ENCODE data around the gene RPL22.

Gene RPL22

GRCh38 chr1:6171548-6172124 is 27.8 kb downstream of the RPL22 start:
- DNase-seq (ENCODE audit: low spot score): no peak

GRCh38 chr1:6170742-6171201 is 28.6 kb downstream of the RPL22 start:
- no peak for DNase-seq (ENCODE audit: low spot score)

- no peak for DNase-seq (ENCODE audit: low spot score)
These were observed 29.2 kb downstream of the RPL22 start for GRCh38 chr1:6170116-6170741.

- no peak for DNase-seq (ENCODE audit: low spot score)
These were observed 30.3 kb downstream of the RPL22 start for GRCh38 chr1:6168947-6169586.

GRCh38 chr1:6167391-6168303 is 31.7 kb downstream of the RPL22 start:
- DNase-seq (ENCODE audit: low spot score): no peak

- no peak for DNase-seq (ENCODE audit: low spot score)
These were observed 32.6 kb downstream of the RPL22 start for GRCh38 chr1:6166655-6167390.

- DNase-seq (ENCODE audit: low spot score): no peak
These were observed 33.2 kb downstream of the RPL22 start for GRCh38 chr1:6166221-6166620.

GRCh38 chr1:6165441-6165985 is 33.9 kb downstream of the RPL22 start:
- no peak for DNase-seq (ENCODE audit: low spot score)

GRCh38 chr1:6165027-6165426 is 34.4 kb downstream of the RPL22 start:
- DNase-seq (ENCODE audit: low spot score): no peak

GRCh38 chr1:6163973-6164617 is 35.3 kb downstream of the RPL22 start:
- DNase-seq (ENCODE audit: low spot score): no peak

- DNase-seq (ENCODE audit: low spot score): no peak
These were observed 36.0 kb downstream of the RPL22 start for GRCh38 chr1:6163191-6163972.

GRCh38 chr1:6162773-6163172 is 36.6 kb downstream of the RPL22 start:
- DNase-seq (ENCODE audit: low spot score): no peak

GRCh38 chr1:6162341-6162740 is 37.1 kb downstream of the RPL22 start:
- no peak for DNase-seq (ENCODE audit: low spot score)

- no peak for DNase-seq (ENCODE audit: low spot score)
These were observed 41.2 kb downstream of the RPL22 start for GRCh38 chr1:6158181-6158580.

GRCh38 chr1:6157528-6158174 is 41.7 kb downstream of the RPL22 start:
- no peak for DNase-seq (ENCODE audit: low spot score)

- no peak for DNase-seq (ENCODE audit: low spot score)
These were observed 42.3 kb downstream of the RPL22 start for GRCh38 chr1:6157132-6157527.

GRCh38 chr1:6154525-6155319 is 44.7 kb downstream of the RPL22 start:
- DNase-seq (ENCODE audit: low spot score): no peak

GRCh38 chr1:6152882-6153281 is 46.5 kb downstream of the RPL22 start:
- no peak for DNase-seq (ENCODE audit: low spot score)

GRCh38 chr1:6152181-6152580 is 47.2 kb downstream of the RPL22 start:
- no peak for DNase-seq (ENCODE audit: low spot score)

Measured in hematopoietic multipotent progenitor cell treated with erythropoietin and hydrocortisone succinate and interleukin-3 and kit ligand, for 17 days (in vitro differentiated cells).